Hematopoietic multipotent progenitor cell treated with erythropoietin and hydrocortisone succinate and interleukin-3 and kit ligand, for 8 days (in vitro differentiated cells): ENCODE measurements around the gene PCDHGC4.

Experiments
- DNase-seq: peaks from one replicate; pipeline ENCODE4 v3.0.0-alpha.2; 2015

Gene PCDHGC4

GRCh38 chr5:141484641-141485311, at the start of gene PCDHGC4:
Gene PCDHGC4, plus strand, starts transcription at chr5:141485030. Its CDS starts 144 bp downstream, at chr5:141485174.
- no peak for DNase-seq

DNA sequence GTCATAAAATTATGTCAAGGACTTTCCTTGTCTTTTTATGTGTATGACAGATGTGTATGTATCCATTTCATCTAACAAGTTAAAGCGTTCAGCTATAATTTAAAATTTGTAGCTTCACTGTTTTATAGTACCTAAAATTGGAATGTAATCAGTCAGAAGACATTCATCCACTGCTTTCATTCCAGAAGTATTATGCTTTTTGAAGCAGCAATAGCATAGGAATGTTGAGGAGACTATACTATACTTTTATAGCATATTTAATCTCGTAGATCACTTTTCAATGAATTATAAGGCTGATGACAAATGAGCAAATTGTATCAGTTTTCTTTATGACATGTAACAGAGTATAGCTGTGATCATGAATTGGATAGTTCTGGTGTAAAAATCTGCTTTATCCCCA, 47.6 kb upstream of the PCDHGC4 start:
- DNase-seq = no peak

DNA sequence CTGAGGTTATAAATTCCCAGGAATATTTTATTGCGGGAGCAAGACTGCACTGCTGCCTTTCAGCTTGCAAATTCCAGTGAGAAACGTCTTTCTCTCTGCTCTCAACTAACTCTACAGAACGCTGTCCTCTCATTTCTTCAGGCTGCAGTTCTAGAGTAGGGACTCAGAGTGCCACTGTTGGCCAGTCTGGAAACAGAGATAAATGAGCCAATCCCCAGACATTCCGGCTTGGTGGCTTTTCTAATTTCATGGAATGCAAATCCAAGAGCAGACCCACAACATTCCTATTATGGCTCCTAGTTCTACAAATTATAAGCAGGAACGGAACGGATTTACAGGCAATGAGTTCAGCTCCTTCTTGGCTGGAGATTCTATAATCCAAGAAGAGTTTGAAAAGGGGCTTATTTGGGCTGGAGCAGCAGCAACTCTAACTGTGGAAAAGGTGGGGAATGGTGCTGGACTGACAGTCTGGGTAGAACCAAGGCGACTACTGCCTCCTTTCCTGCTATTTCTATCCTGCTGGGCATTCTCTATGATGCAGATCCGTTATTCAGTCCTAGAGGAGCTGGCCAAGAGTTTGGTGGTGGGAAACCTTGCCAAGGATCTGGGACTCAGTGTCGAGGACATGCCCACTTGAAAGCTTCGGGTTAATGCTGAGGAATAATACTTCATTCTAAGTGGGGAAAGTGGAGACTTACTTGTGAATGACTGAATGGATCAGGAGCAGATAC, 45.3 kb upstream of the PCDHGC4 start:
- DNase-seq = no peak

GRCh38 chr5:141440341-141440740, 44.5 kb upstream of the PCDHGC4 start:
- no peak for DNase-seq

DNA sequence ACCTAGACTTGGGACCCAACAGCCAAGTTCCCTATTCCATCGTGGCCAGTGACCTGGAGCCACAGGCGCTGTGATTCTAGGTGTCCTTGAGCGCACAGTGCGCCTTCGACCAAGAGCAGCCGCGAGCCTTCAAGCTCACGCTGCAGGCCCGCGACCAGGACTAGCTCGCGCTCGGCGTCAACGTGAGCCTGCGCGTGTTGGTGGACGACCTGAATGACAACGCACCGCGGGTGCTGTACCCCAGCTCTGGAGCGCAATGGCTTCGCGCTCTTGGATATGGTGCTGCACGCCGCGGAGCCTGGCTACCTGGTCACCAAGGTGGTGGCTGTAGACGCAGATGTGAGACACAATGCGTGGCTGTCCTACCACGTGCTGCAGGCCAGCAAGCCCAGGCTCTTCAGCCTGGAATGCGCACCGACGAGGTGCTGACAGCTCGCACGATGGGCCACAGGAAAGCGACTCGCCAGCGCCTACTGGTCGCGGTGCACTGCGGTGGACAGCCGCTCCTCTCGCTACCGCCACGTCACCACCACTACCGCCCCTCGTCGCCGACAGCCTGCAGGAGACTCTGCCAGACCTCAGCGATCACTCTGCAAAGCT, 43.2 kb upstream of the PCDHGC4 start:
- DNase-seq = no peak

DNA sequence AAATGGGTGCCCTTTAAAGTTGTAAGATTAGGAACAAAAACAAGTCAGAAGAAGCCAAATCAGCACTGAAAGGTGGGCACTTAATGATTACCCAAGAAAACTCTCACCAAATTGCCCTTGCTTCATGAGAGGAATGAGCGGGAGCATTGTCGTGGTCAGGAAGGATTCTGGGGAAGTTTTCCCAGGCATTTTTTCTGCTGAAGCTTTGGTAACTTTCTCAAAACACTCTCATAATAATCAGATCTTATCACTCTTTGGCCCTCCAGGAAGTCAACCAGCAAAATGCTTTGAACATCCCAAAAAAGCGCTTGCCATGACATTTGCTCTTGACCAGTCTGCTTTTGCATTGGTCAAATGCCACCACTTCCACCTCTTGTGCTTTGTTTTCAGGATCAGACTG, 19.5 kb upstream of the PCDHGC4 start:
- DNase-seq = no peak

- DNase-seq = peak; percentile 7
Measured at GRCh38 chr5:141475625-141476131, 9.2 kb upstream of the PCDHGC4 start, which contains the start of gene PCDHGC3. Gene PCDHGC3, plus strand, starts transcription at chr5:141475966. Its CDS starts 151 bp downstream, at chr5:141476117.

DNA sequence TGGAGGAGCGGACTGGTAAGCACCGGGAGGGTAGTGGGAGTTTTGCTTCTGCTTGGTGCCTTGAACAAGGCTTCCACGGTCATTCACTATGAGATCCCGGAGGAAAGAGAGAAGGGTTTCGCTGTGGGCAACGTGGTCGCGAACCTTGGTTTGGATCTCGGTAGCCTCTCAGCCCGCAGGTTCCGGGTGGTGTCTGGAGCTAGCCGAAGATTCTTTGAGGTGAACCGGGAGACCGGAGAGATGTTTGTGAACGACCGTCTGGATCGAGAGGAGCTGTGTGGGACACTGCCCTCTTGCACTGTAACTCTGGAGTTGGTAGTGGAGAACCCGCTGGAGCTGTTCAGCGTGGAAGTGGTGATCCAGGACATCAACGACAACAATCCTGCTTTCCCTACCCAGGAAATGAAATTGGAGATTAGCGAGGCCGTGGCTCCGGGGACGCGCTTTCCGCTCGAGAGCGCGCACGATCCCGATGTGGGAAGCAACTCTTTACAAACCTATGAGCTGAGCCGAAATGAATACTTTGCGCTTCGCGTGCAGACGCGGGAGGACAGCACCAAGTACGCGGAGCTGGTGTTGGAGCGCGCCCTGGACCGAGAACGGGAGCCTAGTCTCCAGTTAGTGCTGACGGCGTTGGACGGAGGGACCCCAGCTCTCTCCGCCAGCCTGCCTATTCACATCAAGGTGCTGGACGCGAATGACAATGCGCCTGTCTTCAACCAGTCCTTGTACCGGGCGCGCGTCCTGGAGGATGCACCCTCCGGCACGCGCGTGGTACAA, 8.5 kb upstream of the PCDHGC4 start:
- no peak for DNase-seq

DNA sequence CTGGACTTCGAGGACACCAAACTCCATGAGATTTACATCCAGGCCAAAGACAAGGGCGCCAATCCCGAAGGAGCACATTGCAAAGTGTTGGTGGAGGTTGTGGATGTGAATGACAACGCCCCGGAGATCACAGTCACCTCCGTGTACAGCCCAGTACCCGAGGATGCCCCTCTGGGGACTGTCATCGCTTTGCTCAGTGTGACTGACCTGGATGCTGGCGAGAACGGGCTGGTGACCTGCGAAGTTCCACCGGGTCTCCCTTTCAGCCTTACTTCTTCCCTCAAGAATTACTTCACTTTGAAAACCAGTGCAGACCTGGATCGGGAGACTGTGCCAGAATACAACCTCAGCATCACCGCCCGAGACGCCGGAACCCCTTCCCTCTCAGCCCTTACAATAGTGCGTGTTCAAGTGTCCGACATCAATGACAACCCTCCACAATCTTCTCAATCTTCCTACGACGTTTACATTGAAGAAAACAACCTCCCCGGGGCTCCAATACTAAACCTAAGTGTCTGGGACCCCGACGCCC, 7.7 kb upstream of the PCDHGC4 start:
- no peak for DNase-seq

- no peak for DNase-seq
Measured at GRCh38 chr5:141477815-141478214, 7.0 kb upstream of the PCDHGC4 start.

- no peak for DNase-seq
Measured at GRCh38 chr5:141478321-141478945, 6.4 kb upstream of the PCDHGC4 start.

DNA sequence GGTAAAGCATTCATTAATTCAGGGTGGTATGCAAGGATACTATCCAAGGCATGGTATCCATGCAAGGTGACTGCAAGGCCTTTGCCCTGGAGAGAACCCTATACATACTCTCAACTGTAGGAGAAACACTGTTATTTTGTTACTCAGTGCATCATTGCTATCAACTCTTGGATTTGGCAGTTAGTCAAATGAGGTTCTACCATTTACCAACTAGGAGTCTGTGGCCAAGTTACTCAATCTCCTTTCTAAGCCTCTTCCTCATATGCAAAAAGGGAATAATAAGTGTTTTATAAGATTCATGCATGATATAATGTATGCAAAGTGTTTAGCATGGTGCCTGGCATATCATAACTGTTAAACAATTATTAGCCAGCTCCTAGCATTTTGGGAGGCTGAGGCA, 5.1 kb upstream of the PCDHGC4 start:
- DNase-seq = no peak

- DNase-seq = no peak
Measured at GRCh38 chr5:141483902-141484301, 928 bp upstream of the PCDHGC4 start.

GRCh38 chr5:141484310-141484640, 555 bp upstream of the PCDHGC4 start:
- DNase-seq = no peak

DNA sequence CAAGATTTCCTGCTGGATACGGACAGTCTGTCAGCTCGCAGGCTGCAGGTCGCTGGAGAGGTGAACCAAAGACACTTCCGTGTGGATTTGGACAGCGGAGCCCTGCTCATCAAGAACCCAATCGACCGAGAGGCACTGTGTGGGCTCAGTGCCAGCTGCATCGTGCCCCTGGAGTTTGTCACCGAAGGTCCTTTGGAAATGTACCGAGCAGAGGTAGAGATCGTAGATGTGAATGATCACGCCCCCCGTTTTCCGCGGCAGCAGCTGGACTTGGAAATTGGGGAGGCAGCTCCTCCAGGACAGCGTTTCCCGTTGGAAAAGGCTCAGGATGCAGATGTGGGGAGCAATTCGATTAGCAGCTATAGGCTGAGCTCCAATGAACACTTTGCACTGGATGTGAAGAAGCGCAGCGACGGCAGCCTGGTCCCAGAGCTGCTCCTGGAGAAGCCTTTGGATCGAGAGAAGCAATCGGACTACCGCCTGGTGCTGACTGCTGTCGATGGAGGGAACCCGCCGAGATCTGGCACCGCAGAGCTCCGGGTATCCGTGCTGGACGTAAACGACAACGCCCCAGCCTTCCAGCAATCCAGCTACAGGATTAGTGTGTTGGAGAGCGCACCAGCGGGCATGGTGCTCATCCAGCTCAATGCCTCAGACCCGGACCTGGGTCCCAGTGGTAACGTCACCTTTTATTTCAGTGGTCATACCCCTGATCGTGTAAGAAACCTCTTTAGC, 658 bp downstream of the PCDHGC4 start:
- DNase-seq = no peak

- no peak for DNase-seq
Measured at GRCh38 chr5:141486091-141486490, 1.3 kb downstream of the PCDHGC4 start.

DNA sequence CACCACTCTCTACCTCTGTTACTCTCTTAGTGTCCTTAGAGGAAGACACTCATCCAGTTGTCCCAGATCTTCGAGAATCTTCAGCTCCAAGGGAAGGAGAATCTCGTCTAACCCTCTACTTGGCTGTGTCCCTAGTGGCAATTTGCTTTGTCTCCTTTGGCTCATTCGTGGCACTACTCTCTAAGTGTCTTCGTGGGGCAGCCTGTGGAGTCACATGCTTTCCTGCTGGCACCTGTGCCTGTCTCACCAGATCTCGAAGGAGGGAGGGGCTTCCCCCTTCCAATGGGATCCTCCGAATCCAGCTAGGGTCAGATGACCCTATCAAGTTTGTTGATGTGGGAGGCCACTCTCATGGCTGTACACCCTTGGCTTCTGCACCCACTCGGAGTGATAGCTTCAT, 2.3 kb downstream of the PCDHGC4 start:
- DNase-seq = no peak

- DNase-seq = no peak
Measured at GRCh38 chr5:141488591-141489561, 4.0 kb downstream of the PCDHGC4 start, which contains the start of gene PCDHGC5. Gene PCDHGC5, plus strand, starts transcription at chr5:141489081. Its CDS starts 160 bp downstream, at chr5:141489241.

GRCh38 chr5:141489841-141490240, 5.0 kb downstream of the PCDHGC4 start:
- DNase-seq = no peak

GRCh38 chr5:141490271-141490670, 5.4 kb downstream of the PCDHGC4 start:
- DNase-seq = no peak
